ENCODE data around the gene CREB5.

- no peak for TF ChIP-seq POLR2A (IDR thresholded peaks at IDR 0.05; ENCODE audit: low read depth, low read length)
- no peak for TF ChIP-seq TAF1 (IDR thresholded peaks at IDR 0.05; ENCODE audit: borderline replicate concordance, low read depth, low read length)
Measured at GRCh38 chr7:28629216-28629842, 217.0 kb downstream of the CREB5 start.

All from GM12892 (cell line).